HG03354 (cell line): ENCODE results near the gene HSPB3.
A peak's percentile ranks its signal among the peaks of the same experiment; 100 is the strongest.
"Not testable (repeated sequence)": the region's sequence is repeated elsewhere in the genome, so short reads cannot be mapped to it uniquely, and the experiment has no call there.

ENCODE experiments used
- ATAC-seq: cut with Tn5 transposase; IDR thresholded peaks from one replicate; pipeline ENCODE4 v1.9.1; 2021; ENCODE audit warnings: mild to moderate bottlenecking; ENCODE audit not compliant: unreplicated experiment, poor library complexity, severe bottlenecking

HSPB3 gene, protein sequence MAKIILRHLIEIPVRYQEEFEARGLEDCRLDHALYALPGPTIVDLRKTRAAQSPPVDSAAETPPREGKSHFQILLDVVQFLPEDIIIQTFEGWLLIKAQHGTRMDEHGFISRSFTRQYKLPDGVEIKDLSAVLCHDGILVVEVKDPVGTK

DNA sequence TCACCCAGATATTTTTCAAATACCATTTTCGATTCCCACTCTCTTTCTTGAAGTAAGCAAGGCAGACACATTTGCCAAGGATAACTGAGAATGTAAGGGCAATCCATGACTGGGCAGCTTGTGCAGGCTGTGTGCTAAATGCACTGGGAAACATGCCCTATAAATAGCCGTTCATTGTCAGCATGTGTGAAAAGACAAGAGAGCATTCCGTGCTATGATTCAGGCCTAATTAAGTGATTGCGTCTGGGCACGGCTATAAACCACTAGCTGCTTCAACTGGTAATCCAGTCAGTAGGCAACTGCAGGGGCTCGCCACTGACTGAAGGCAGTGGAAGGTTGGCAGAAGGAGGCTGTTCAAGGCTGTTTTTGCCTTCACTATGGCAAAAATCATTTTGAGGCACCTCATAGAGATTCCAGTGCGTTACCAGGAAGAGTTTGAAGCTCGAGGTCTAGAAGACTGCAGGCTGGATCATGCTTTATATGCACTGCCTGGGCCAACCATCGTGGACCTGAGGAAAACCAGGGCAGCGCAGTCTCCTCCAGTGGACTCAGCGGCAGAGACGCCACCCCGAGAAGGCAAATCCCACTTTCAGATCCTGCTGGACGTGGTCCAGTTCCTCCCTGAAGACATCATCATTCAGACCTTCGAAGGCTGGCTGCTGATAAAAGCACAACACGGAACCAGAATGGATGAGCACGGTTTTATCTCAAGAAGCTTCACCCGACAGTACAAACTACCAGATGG is at the start of gene HSPB3:
HSPB3 (plus strand) TSS at position 287 of the 745 bp plus-strand sequence; CDS start at position 378, 91 bp downstream.
- ATAC-seq, result no peak

DNA sequence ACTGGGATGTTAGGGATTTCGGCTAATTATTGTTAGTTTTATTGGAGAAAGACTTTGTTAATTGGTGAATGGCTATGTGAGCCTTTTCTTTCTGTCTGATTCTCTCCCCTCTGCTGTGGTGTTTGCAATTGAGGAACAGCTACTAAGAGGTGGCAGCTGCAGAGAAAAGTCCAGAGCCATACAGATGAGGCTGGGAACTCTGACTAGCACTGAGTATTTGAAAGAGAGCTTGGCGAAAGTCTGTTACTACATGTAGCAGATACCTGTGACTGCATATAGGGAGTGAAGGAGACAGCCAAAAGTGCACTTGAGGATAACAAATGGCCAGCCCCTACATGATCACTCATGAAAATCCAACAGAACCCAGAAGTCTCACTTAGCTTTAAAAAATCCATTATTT is 44.3 kb upstream of the HSPB3 start:
- no peak for ATAC-seq

DNA sequence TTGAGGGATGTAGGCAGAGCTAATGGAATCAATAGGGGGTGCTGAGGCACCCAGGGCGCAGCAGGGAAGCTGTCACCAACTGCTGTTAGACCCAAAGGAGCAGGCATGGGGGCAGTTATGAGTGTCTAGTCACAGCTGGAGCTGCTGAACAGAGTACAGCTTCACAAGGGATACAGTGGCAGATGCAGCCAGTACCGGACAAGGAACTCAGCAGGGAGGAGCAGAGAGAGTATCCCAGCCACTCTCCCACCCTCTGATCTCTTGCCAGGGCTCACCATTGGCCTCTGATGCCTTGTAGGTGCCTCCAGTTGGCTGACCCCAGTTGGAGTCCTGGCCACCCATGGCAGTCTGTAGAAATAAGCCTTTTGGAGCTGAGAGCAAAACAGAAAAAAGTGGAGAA is 42.6 kb upstream of the HSPB3 start:
- no peak for ATAC-seq

DNA sequence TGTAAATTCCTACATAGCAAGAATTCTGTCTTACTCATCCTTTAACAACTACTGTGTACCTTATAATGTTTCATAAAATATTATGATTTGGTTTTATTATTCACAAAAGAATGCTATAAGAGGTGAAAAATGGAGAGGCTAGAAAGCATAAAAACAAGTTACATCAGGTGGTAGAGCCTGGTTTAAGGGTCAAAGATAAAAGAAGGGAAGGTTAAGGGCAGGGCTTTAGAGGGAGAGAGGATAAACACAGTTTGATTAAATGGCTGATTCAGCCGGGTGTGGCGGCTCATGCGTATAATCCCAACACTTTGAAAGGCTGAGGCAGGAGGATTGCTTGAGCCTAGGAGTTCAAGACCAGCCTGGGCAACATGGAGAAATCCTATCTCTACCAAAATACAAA is 40.4 kb upstream of the HSPB3 start:
- no peak for ATAC-seq

DNA sequence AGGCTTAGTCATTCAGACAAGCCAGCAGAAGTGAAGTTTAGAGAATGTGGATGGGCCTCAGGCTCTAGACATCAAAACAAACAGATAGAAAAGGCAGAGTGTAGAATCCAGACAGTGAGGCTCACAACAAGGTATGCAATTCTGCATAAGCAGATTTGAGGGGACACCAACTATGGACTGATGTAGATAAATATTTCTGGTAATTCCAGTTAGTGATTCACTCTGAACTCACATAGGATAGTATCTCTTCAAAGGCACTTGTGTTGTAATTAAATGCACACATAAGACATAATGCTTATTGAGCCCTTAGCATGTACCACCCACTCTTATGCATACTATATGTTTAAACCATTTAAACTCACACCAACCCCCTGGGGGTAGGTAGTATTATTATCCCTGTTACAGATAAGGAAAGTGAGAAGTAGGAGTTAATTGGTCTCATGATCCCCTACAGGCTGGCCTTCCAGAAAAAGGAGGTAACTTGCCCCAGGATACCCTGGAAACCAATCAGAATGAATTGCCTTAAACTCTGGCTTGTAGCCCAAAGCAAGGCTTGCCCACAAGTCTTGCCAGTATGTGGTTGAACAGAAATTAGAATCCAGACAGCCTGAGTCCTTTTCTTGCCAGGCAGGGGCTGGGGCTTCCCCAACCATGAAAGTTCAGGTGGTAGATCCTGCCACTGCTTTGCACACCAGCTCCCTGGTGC is 39.5 kb upstream of the HSPB3 start:
- no peak for ATAC-seq

DNA sequence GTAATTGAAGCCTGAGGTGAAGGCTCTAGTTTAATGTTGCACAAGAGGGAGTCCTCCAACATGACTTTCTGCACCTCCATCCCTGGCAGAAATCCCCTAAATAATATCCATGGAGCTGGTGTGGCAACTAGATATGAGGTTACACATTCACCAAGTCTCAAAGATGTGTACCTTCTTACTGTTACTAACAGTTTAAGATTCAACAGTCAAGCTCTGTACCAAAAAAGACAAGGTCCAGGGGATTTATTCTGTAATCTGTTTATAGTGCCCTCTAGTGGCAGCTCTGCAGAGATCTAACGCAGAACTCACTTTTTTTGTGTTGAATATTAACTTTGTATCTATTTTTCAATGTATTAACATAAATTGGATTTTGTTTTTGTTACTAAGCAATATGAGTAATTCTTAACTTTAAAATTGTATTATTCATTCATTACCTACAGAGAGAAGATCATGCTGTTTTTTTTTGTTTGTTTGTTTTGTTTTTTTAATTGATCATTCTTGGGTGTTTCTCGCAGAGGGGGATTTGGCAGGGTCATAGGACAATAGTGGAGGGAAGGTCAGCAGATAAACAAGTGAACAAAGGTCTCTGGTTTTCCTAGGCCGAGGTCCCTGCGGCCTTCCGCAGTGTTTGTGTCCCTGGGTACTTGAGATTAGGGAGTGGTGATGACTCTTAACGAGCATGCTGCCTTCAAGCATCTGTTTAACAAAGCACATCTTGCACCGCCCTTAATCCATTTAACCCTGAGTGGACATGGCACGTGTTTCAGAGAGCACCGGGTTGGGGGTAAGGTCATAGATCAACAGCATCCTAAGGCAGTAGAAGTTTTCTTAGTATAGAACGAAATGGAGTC is 35.7 kb upstream of the HSPB3 start:
- ATAC-seq, result peak; percentile 79

DNA sequence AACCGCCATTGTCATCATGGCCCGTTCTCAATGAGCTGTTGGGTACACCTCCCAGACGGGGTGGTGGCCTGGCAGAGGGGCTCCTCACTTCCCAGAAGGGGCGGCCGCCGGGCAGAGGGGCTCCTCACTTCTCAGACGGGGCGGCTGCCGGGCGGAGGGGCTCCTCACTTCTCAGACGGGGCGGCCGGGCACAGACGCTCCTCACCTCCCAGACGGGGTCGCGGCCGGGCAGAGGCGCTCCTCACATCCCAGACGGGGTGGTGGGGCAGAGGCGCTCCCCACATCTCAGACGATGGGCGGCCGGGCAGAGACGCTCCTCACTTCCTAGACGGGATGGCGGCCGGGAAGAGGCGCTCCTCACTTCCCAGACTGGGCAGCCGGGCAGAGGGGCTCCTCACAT is 35.0 kb upstream of the HSPB3 start:
- ATAC-seq, result not testable (repeated sequence)

DNA sequence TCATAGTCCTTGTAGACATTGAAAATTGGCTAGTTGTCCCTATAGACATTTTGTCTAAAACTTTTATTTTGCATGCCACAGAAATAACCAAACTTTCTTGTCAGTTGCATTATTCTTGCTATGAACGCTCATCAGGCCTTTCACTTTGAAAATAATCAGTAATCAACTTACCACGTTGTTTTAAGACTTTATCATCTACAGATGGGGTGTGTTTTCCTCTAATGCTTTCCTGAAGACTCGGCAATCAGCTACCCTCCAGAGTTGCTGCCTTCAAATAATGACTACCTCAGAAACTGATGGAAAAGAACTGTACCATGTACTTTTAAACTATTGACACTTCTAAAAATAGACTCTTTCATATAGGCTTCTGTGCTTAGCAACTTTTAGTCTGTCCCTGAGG is 33.5 kb upstream of the HSPB3 start:
- no peak for ATAC-seq

DNA sequence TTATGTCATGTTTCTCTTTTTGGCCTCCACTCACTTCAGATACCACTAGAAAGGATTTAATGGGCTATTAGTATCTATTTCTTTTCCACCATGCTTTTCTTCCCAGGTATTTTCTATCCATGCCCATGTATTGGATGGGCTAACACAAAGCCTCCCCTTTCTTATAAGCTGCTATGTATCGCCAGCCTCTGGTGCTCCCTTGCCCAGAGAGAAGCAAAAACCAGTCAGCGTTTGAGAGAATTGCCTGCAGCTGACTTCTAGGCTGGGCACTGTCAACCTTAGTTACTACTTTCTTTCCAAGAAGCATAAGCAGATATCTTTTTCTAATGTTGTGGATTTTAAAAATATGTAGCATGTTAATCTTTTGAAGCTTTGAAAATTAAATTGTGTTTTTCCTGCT is 30.2 kb upstream of the HSPB3 start:
- ATAC-seq, result no peak

DNA sequence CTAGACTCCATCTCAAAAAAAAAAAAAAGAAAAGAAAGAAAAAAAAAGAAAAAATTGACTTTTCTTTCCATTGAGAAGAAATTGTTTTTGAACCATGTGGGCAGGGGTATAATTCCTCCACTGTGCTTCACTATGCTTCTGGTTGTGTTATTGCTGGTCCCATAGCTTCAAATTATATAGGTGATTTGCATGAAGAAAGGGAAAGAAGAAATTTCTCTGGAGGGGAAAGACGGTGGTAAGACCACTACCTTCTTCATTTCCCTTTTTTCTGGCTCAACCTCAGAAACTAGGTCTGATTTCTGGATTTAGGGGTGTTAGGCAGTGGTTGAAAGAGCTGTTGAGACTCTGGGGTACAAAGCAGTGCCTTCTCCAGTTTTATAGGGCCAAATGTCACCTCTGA is 29.3 kb upstream of the HSPB3 start:
- ATAC-seq, result no peak

DNA sequence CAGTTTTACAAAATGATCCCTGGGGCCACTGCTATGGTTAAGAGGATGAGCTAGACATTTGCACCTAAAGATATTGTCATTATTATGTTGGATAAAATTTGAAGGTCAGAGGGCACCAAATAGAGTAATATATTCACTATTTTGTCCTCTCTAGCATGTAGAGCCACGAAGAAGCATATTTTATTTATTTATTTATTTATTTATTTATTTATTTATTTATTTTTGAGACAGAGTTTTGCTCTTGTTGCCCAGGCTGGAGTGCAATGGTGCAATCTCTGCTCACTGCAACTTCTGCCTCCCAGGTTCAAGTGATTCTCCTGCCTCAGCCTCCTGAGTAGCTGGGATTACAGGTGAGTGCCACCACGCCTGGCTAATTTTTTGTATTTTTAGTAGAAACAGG is 20.8 kb upstream of the HSPB3 start:
- ATAC-seq, result not testable (repeated sequence)

DNA sequence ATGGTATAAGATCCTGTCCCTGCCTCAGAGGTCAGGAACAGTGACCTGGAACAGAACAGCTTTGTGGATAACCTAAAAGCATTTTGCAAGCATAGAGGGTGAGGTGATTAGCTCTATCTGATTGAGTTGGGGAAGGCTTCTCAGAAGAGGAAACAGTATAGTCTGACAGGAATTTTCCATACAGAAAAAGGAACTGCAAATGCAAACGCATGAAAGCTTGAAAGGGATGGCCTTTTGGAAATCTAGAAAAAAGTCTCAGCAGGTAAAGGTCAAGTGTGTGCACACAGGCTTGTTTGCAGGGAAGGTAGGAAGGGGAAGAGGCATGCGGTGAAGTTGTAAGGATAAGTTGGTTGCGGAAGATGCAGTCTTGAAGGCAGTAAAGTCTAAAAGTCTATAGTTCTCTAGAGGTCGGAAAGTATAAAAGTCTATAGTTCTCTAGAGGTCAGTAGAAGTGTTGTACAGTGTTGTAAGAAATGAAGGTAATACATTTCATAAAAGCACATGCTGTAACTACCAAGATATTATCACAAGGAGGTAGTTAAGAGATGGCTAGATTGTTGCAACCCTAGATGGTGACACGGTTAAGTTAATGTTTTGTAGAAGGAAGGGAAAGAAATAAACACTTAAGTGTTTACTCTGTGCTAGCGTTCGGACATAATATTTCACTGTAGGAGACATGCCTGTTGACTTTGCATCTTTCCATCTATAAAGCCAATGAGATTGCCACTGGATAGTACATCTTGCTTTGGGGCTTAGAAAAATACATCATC is 16.7 kb upstream of the HSPB3 start:
- no peak for ATAC-seq

DNA sequence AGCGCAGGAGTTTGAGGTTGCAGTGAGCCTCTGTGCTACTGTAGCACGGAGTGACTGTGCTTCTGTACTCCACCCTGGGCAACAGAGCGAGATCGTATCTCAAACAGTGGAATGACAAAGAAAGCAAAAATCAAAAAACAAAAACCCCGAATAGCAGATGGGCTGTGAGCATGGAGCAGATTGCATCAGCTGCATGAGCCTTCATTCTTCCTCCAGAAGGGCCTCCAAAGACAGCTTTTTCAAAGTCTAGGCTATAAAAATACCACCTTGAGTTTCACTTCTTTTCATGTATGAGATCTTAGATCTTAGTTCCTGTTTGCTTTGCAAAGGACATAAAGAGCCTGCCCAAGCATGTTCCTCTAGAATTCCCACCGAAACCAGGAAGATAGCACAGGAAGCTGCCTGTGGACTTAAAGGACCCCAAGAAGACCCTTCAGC is 15.0 kb upstream of the HSPB3 start:
- ATAC-seq, result peak; percentile 81

DNA sequence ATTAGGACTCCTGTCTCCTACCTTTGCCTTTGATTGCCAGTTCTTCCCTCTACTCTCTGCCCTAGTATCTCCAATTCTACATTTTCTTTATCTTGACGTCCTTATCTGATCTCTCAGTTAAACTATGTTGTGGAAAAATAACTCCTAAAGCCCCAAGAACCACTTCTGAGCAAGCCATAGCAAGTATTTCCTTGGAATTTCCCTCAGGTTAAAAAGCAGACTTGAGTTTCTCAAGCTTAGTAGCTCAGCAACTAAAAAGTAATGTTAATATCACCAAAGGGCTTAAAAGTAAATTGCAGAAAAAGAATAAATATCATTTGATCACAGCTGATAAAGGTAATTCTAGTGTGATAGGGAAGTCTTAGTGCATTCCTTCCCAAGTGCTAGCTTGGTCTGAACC is 13.2 kb upstream of the HSPB3 start:
- ATAC-seq, result no peak

DNA sequence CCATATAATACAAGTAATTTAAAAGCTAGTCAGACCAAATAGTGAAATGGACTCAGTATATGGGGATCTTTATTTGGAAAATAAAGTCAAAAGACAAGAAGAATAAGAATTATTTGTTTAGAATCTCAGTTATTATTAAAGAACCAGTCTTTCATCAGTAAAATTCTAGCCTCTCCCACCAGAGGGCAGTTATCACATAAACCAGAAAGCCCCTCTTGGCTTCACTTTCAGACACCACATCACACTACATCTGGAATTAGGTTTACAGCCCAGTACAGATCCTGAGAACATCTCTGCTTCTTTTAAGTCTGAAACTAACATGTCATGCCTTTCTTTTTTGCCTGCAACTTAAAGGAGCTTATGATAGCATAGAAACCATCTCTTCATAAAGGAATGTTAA is 12.2 kb upstream of the HSPB3 start:
- peak; percentile 65 for ATAC-seq

DNA sequence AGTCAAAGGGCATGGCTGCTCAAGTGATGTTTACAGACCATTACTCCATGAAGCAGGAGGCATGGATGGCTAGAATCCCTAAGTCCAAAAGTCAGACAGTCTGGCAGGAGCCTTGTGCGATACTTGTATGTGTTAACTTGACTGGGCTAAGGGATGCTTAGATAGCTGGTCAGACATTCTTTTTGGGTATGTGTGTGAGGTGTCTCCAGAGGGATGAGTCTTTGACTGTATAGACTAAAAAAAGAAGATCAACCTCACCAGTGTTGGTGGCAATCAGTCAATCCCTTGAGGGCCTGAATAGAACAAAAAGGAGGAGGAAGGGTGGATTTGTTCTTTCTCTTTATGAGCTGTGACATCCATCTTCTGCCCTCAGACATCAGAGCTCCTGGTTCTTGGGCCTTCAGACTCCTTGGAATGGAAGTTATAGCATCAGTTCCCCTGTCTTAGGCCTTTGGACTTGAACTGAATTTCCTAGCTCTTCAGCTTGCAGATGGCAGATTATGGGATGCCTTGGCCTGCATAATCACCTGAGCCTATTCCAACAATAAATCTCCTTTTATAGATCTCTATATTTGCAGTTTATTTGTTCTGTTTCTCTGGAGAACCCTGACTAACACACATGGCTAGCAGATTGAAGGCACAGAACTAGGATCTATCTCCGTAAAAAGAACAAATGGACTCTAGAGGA is 9.7 kb upstream of the HSPB3 start:
- no peak for ATAC-seq

DNA sequence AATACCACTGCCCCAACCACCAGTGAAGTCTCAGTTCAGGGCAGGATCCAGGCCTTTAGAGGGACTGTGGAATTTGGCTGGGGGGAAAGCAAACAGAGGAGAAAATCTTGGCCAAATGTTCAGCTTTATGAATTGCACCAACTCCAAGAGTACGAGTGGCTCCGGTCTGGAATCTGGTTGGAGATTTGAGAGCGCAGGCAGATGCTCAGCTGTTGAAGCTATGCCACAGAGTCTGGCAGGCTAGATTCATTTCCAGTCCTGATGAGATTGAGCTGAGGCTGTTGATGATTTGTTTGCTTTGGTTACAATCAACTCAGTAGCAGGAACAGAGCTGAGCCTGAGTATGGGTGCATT is 9.1 kb upstream of the HSPB3 start:
- no peak for ATAC-seq

DNA sequence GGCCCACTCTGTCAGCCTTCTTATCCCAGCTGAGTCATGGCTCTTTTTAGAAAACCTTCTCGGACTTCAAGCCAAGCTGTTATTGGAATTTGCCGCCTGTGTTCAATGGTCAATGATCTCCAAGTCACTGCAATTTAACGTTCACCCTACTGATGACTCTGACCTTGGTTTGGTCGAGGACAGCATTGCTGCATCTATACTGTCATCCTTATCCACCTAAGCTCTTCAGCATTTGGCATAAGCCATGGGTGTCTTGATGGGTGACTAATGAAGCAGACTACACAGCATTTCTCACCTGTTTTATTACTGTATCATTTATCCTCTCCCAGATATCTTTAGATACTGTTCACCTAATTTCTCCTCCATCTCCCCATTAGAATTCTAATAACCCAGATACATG is 5.6 kb upstream of the HSPB3 start:
- no peak for ATAC-seq

DNA sequence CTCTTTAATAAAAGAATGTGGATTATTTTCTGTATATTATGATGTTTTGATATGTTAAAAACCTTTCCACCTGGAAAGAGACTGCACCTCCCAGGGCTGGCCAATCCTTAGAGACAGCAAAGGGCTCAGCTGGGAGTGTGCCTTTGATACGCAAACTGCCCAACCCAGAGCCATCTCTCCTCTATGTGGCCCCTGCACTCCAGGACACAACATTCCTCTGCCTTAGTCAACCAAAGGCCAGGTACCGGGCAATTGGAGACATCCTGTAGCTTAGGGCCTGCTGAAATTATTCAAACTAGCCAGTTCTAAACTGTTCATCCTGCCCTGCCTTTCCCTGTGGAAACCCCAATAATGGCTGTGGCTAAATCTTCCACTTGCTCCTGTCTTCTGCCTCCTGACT is 5.0 kb upstream of the HSPB3 start:
- no peak for ATAC-seq
